Breast epithelium (tissue), 4 donors: ENCODE results near the gene SLC25A21. TPM values are rescaled to one million over a fixed set of nuclear protein-coding genes. Genes with fewer than 3 reads are reported as not detected.

Source experiments
- DNase-seq, 2 donors: peaks; one replicate each; pipeline ENCODE4 v3.0.0-alpha.2; 2019; ENCODE audit warnings: low spot score in 2 of 2
- H3K27ac ChIP-seq, 2 donors: fragments of 200-600 bp; sonication (generic) in 1 of 2; one replicate each; pipeline ENCODE4 v1.5.1; 2016 to 2019; ENCODE audit warnings: mild to moderate bottlenecking in 1 of 2
- H3K27me3 ChIP-seq, 2 donors: fragments of 200-600 bp; sonication (generic) in 1 of 2; one replicate each; pipeline versions ENCODE4 v1.5.1 to v1.6.0; 2017 to 2019; ENCODE audit warnings: control low read depth in 1 of 2, mild to moderate bottlenecking in 1 of 2
- H3K36me3 ChIP-seq: fragments of 200-600 bp; one replicate; pipeline ENCODE4 v1.5.1; 2019
- H3K4me1 ChIP-seq, 2 donors: fragments of 200-600 bp; sonication (generic); one replicate each; pipeline ENCODE4 v1.5.1; 2016 to 2019; ENCODE audit warnings: control low read depth in 1 of 2
- H3K4me3 ChIP-seq, 3 donors: fragments of 200-600 bp; sonication (generic); 1 replicate in 2 of 3; 2 replicates in 1 of 3; pipeline ENCODE4 v1.5.1; 2016 to 2019; ENCODE audit warnings: mild to moderate bottlenecking in 3 of 3, moderate library complexity in 2 of 3
- H3K9me3 ChIP-seq, 2 donors: fragments of 200-600 bp; sonication (generic) in 1 of 2; one replicate each; pipeline ENCODE4 v1.5.1; 2016 to 2019; ENCODE audit warnings: control low read depth in 1 of 2
- POLR2A ChIP-seq: fragments of 450-650 bp; IDR thresholded peaks from one replicate; pipeline ENCODE4 v1.6.1; 2016; ENCODE audit warnings: antibody characterized with exemption, mild to moderate bottlenecking, moderate library complexity
- POLR2AphosphoS5 ChIP-seq, 3 donors: sonication (generic); formaldehyde crosslinking; IDR thresholded peaks; one replicate each; pipeline ENCODE4 v1.6.1; 2017; ENCODE audit warnings: antibody characterized with exemption in 3 of 3
- intact Hi-C: fragments of 100-400 bp; cut with DNase I; formaldehyde crosslinking; loops from one replicate; pipeline ENCODE4 v1.15.1; 2023; ENCODE audit warnings: low total_unique reads
- total RNA-seq, 3 donors: library from RNA; depleted of rRNA; stranded (reverse); fragments of >200 nt; gene quantifications; one replicate each; pipeline ENCODE4 v1.1.0, GENCODE V29; 2016
- TF ChIP-seq, protein P1 (sequence below), 3 donors: fragments of 450-650 bp; IDR thresholded peaks; one replicate each; pipeline ENCODE4 v1.5.1; 2016 to 2017; ENCODE audit warnings: antibody characterized with exemption in 3 of 3, mild to moderate bottlenecking in 3 of 3, moderate library complexity in 3 of 3

SLC25A21 gene
- total RNA-seq, 3 donors from 2014 or later = 0.66 to 2.3 (median 1.6) TPM

DNA sequence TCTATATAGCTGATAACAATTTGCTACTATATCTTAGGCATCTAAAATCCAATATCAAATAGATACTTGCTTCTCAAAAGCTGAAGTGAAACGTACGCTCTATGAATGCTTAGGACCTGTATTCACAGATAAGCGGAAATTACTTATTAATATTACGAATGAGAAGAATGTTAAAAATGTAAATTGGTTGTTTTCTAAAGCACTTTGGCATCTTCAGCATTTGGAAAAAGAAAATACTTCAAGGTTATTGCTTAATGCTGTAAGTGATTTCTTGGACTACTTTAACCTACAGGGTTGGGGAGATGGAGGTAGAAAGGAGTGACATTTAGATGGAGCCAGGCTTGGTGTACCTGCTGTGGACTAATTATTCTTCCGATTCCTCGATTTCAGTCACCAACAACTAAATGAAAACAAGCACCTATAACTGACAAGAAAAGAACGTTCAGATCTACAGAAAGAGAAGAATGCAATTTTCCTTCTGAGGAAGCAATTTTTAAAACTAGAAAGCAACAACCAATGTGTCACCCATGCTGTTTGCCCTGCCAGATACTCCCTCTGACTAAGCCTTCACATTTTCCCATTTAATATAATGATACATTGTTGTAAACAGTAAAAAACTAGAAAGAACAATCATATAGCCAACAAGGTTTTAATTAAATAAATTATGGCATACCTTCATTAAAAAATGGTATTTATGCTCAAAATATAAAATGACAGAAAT is 49.3 kb downstream of the SLC25A21 start:
- intact Hi-C loops = no loop called here
- Histone ChIP-seq H3K9me3 (peaks cover 3 to 15% of the 10 kb centered on the region in 2 donors), H3K4me3 (no peak overlapping the region), H3K4me1 (no peaks in the 10 kb centered on the region), H3K27me3 (no peaks in the 10 kb centered on the region), H3K36me3 (no peaks in the 10 kb centered on the region), H3K27ac (no peak overlapping the region)
- TF ChIP-seq POLR2AphosphoS5 (IDR thresholded peaks at IDR 0.05) (no peak), POLR2A (no peak)
- TF ChIP-seq, protein P1, sequence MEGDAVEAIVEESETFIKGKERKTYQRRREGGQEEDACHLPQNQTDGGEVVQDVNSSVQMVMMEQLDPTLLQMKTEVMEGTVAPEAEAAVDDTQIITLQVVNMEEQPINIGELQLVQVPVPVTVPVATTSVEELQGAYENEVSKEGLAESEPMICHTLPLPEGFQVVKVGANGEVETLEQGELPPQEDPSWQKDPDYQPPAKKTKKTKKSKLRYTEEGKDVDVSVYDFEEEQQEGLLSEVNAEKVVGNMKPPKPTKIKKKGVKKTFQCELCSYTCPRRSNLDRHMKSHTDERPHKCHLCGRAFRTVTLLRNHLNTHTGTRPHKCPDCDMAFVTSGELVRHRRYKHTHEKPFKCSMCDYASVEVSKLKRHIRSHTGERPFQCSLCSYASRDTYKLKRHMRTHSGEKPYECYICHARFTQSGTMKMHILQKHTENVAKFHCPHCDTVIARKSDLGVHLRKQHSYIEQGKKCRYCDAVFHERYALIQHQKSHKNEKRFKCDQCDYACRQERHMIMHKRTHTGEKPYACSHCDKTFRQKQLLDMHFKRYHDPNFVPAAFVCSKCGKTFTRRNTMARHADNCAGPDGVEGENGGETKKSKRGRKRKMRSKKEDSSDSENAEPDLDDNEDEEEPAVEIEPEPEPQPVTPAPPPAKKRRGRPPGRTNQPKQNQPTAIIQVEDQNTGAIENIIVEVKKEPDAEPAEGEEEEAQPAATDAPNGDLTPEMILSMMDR (IDR thresholded peaks at IDR 0.05) = no peak
- DNase-seq = no peak

DNA sequence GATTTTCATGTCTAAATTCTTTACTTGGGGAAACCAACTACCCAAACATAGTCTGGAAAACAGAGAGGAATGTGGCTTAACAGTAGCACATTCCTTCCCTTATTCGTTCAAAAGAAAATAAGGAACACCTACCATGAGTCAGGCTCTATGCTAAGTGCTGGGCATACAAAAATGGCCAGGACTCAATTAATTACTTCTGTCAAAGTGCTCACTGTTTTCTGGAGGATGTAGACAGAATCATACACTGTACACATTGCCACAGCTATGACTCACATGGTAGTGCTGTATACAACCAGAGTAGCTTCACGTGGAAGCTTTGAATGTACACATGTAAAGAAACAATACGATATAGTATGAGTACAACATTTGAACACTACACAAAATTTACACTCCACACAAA is 50.1 kb downstream of the SLC25A21 start:
- intact Hi-C loops = no loop called here
- no peak overlapping the region for H3K27ac ChIP-seq

DNA sequence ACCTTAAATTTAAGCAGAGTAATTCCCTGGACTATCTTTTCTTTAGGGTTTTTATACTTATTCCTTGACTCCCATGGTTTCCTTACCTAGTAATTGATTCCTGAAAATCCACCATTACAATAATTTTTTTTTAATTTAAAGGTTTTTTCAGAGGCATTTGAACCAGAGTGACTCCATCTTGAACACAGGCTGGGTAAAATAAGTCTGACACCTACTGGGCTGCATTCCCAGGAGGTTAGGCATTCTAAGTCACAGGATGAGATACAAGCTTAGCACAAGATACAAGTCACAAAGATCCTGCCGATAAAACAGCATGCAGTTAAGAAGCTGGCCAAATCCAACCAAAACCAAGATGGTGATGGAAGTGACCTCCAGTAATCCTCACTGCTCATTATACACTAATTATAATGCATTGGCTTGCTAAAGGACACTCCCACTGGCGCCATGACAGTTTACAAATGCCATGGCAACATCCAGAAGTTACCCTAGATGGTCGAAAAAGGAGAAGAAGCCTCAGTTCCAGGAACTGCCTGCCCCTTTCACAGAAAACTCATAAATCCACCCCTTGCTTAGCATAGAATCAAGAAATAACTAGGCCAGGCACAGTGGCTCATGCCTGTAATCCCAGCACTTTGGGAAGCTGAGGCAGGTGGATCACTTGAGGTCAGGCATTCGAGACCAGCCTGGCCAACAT is 53.6 kb downstream of the SLC25A21 start:
- intact Hi-C loops = no loop called here

More for the DNA sequence above, 50.1 kb downstream of the SLC25A21 start:
- no peak for DNase-seq
- H3K36me3 ChIP-seq = no peaks in the 10 kb centered on the region
- no peaks in the 10 kb centered on the region for H3K27me3 ChIP-seq
- H3K4me1 ChIP-seq = no peaks in the 10 kb centered on the region
- no peak overlapping the region for H3K4me3 ChIP-seq
- no peak for TF ChIP-seq POLR2A
- no peak for TF ChIP-seq POLR2AphosphoS5 (IDR thresholded peaks at IDR 0.05)
- TF ChIP-seq, protein P1 (IDR thresholded peaks at IDR 0.05) = no peak
- H3K9me3 ChIP-seq = peaks cover 3 to 17% of the 10 kb centered on the region in 2 donors

DNA sequence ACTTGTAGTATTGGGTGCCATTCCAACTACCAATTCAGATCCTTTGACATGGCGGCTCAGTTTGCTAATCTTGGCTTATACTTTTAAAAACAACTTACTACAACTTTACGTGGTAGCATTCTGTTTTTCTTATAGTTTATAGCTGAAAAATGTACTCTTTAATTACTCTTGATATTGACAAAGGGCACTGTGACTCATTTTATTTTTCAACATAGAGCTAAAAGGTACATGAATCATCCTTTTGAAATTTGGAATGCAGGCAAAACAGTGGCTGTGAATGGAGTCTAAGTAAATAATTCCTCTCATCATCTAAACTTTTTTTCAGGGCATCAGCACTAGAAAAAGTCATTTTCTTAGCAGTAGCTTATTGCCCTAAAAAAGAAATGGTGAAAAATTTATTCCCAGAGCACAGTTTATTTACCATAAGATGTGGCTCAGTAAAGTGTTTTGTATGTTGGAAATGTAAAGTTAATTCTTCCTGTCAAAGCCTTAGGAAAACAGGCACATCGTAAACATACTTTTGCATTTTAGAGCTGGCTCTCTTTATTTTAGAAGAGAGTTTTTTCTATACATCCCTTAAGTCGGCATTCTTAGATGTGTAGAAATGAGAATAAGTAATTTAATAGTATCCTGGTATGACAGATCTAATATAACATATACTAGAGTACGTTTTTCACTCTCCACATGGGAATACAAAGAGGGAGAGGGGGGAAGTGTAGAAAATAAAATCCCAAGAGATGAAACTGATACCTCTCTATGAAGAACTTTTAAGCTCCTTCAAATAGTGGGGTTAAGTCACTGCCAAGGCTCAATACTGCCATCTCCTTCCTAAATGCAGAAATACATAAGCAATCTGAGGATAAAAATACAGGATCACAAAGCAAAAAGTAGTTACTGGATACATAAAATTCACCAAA is 55.2 kb downstream of the SLC25A21 start:
- H3K27me3 ChIP-seq = no peaks in the 10 kb centered on the region
- intact Hi-C loops = no loop called here
- H3K36me3 ChIP-seq = no peaks in the 10 kb centered on the region
- no peak for DNase-seq
- H3K4me1 ChIP-seq = no peaks in the 10 kb centered on the region
- H3K27ac ChIP-seq = no peak overlapping the region
- H3K9me3 ChIP-seq = peaks cover 3 to 17% of the 10 kb centered on the region in 2 donors
- TF ChIP-seq POLR2A (no peak), POLR2AphosphoS5 (IDR thresholded peaks at IDR 0.05) (no peak)
- TF ChIP-seq, protein P1 (IDR thresholded peaks at IDR 0.05) = no peak
- no peak overlapping the region for H3K4me3 ChIP-seq

More for the DNA sequence above, 53.6 kb downstream of the SLC25A21 start:
- H3K9me3 ChIP-seq = peaks cover 3 to 17% of the 10 kb centered on the region in 2 donors
- H3K36me3 ChIP-seq = no peaks in the 10 kb centered on the region
- no peak for TF ChIP-seq POLR2A
- no peak overlapping the region for H3K4me3 ChIP-seq
- no peak overlapping the region for H3K27ac ChIP-seq
- no peaks in the 10 kb centered on the region for H3K4me1 ChIP-seq
- no peaks in the 10 kb centered on the region for H3K27me3 ChIP-seq
- DNase-seq = no peak

DNA sequence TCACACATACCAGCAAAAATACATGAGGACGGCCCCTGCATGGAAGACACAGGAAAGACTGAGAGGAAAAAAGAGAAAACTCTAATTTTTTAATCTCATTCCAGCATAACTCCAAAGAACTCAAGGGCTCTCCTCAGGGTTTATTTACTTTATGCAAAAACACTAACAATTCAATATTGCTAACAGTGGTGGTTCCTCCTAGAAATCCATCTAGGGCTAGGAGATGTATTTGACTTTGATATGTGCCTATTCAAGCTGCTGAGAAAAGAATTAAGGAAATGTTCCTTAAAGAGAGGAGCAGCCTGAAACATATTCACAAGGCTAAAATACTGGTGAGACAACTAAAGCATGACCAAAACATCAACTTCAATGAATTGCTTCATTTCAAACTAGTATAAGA is 57.0 kb downstream of the SLC25A21 start:
- no peaks in the 10 kb centered on the region for H3K4me1 ChIP-seq
- intact Hi-C loops = no loop called here
- no peak overlapping the region for H3K27ac ChIP-seq
- peaks cover 3 to 17% of the 10 kb centered on the region in 2 donors for H3K9me3 ChIP-seq
- H3K36me3 ChIP-seq = no peaks in the 10 kb centered on the region
- H3K27me3 ChIP-seq = no peaks in the 10 kb centered on the region
- H3K4me3 ChIP-seq = no peak overlapping the region
- TF ChIP-seq, protein P1 (IDR thresholded peaks at IDR 0.05) = no peak
- no peak for TF ChIP-seq POLR2A
- no peak for TF ChIP-seq POLR2AphosphoS5 (IDR thresholded peaks at IDR 0.05)
- no peak for DNase-seq
